ENCODE measurements around the gene NTRK1.

NTRK1 gene

GRCh38 chr1:156839426-156840109, 21.1 kb upstream of the NTRK1 start:
- DNase-seq: no peak

DNA sequence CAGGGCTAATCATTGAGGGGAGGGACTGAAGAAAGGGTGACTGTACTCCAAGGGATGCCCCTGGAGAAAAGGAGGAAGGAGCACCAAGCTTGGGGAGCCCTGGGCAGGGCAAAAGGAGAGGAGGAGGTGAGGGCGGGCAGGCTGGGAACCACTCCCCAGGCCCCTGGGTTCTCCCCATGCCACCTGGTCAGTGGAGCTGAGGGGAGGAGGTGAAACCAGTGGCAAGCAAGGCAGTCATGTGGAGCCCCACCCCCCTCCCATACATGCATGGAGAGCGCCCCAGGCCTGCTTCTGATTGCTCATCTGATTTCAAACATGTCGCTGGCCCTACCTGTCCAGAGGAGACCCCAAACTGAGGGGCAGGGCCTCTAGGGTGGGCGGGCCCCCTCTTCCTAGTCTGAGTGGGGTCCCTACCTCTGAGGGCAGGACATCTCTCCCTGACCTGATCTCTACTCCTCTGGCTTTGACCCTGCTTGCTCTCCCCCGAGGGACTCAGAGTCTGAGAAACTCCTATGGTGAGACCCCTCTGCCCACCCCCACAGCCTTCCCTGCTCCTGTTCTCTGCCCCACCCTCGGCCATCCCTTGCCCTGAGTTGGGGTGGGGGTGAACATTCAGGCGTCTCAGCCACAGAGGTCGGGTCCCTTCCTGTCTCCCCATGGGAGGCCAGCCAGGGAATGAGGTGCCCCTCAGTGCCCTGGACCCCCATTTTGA, 20.3 kb upstream of the NTRK1 start:
- DNase-seq: no peak

GRCh38 chr1:156840898-156841279, 19.8 kb upstream of the NTRK1 start:
- DNase-seq: no peak

DNA sequence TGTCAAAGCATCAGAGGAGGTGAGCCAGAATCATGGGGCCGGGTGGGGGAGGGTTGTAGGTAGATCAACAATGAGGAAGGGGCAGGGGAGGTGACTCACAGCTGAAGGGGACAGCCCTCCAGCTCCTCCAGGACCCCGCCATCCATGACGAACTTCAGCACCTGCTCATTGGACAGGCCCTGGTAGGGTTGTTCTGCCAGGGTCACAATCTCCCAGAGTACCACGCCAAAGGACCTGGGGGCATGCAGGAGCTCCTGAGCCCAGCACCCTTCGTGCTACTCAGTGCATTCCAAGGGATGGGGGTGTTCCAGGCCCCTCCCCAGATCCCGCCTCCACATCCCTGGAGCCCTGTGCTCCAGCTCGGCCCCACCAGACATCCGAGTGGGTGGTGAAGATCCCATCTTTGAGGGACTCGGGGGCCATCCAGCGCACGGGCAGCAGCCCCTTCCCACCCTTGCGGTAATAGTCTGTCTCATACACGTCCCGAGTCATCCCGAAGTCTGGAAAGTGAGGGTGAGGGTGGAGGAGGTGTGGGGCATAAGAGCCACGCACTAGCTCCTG, 19.3 kb upstream of the NTRK1 start:
- no peak for DNase-seq

- no peak for DNase-seq
These were observed 17.9 kb upstream of the NTRK1 start for GRCh38 chr1:156842618-156843300.

DNA sequence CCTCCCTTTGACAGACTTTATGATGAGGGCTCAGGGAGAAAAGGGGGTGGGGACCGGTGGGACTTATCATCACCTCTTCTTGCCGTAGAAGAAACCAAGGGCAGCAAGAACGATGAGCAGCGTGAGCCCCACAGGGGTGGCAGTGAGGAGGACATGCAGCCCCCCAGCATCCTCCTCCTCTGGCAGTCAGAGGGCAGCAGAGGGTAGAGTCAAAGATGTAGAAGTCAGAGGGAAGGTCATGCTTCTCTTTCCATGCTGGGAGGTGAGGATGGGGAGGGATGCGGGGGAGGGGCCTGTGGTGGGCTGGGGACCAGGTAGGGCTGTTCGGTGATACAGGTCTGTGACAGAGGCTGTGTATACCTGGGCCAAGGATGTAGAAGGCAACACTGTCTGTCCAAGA, 16.6 kb upstream of the NTRK1 start:
- no peak for DNase-seq

GRCh38 chr1:156844638-156845037, 16.0 kb upstream of the NTRK1 start:
- DNase-seq: no peak

DNA sequence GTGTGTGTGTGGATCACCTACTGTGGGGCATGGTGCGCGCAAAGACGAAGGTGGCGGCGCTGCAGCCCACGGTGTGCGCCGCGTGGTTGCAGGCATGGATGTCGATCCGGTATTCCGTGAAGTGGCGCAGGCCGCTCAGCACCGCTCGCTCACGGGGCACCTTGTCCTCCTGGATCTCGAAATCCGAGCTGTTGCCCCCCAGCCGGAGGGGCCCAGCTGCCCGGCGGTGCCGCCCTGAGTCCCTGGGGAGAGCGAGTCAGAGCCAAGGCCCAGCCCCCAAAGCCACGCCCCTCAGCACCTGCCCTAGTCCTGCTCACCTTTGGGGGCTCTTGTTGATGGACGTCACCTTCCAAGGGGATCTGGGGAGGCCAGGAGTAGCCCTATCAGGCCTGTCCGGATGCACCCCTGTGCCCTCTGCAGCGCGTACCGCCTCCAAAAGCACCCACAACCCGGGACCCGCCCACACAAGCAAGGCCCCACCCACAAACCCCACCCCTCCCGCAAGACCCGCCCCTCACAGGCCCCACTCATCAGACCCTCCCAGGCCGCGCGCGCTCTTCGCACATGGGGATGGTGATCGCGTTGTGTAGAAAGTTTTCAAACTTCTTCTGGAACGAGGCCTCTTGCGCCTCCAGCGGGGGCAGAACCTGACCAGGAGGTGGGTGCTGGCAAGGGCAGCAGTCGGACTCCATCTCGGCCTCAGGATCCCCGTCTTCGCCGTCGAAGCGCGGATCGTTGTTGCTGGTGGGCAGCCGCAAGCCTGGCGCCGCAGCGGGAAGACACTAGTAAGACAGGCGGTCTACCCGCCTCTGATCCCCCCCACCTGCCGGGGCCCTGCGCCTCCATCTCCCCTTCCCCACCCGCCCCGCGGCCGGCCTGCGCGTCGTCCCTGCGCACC, 15.4 kb upstream of the NTRK1 start:
- peak; percentile 76 for DNase-seq

DNA sequence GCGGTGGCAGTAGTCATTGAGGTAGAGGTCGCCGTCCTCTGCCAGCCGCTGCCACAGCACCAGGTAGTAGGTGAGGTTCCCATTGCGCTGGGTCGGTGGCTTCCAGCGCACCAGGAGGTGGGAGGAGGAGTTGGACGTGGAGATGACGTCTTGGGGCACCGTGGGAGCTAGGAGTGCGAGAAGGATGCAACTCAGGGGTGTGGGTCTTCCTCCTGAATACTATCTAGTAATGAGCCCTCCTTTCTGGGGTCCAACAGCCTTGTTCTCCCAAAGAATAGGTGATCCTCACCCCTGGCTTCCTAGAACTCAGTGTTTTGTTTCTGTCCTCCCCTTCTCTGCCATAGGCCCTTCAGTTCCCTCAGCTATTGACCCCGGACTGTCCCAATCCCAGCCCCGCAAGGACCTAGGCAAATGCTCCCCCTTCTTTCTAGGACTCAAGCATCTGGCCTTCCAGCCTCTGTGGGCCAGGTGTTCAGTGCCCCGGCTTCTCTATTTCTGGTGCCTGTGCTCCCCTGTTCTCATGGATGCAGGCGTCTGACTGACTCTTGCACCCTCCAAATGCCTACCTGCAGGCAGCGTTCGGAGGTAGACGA, 14.6 kb upstream of the NTRK1 start:
- DNase-seq: no peak

DNA sequence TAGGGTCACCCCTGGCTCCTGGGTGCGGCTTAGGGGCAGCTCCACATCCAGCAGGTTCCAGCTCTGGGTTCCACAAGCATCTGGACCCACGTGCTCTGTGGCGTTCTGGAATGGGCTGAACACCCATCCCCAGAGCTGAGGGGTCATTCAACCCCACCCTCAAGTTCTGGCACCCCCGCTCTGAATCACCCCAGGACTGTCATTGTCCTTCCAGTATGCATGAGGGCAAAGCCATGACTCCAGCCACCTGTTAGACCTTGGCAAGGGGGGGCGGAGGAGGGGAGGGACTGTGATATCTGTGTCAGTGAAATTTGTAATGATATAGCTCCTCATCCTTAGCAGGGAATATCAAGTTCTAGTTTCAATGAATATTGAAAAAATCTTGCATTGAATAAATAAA, 14.0 kb upstream of the NTRK1 start:
- no peak for DNase-seq

GRCh38 chr1:156847591-156848460, 12.8 kb upstream of the NTRK1 start:
- no peak for DNase-seq

GRCh38 chr1:156848461-156849150, 12.1 kb upstream of the NTRK1 start:
- DNase-seq: peak; percentile 83

- no peak for DNase-seq
These were observed 11.5 kb upstream of the NTRK1 start for GRCh38 chr1:156849151-156849496.

DNA sequence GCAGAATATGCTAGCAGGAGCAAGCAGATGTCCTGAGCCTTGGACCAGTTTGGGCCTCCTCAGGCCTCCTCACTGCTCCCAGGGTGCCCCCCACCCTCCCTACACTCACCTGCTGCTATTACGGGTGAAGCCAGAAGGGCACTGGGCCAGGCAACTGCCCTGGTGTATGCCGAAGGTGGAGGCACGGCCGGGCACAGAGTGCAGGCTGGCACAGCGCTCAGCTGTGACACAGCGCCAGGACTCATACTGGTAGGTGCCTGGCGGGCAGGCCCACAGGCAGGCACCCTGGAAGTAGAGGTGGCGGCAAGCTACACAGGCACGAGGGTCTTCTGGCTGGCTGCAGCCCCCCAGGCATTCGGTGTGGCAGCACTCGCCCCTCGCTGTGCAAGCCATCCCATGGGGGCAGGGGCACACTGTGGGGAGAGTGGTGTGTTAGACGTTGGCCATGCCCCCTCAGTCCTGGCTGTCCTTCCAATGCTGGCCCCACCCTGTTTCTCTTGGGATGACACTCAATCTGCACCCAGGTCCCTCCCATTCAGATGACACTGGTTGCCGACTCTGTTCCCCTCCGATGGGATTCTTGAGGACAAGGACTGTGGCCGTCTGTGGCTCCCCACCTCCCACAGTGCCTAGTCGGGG, 8.8 kb upstream of the NTRK1 start:
- no peak for DNase-seq

GRCh38 chr1:156852418-156852874, 8.2 kb upstream of the NTRK1 start:
- no peak for DNase-seq

DNA sequence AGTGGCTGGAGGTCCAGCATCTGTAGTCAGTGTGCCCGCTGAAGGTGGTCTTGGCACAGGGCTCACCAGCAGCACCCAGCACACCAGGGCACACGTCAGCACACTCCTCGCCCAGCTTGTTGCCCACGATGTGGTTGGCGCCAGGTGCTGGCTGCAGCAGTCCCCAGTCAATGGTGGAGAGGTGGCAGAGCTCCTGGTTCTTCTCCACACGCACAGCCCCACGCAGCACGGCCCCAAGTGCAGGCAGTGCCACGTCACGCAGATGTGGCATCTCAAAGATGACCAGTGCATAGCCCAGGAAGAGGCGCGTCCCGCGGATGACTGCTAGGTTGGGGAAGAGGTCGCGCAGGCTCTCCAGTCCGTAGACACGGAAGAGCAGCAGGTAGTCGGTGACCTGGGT, 6.9 kb upstream of the NTRK1 start:
- no peak for DNase-seq

- DNase-seq: no peak
These were observed 6.0 kb upstream of the NTRK1 start for GRCh38 chr1:156854634-156855033.

DNA sequence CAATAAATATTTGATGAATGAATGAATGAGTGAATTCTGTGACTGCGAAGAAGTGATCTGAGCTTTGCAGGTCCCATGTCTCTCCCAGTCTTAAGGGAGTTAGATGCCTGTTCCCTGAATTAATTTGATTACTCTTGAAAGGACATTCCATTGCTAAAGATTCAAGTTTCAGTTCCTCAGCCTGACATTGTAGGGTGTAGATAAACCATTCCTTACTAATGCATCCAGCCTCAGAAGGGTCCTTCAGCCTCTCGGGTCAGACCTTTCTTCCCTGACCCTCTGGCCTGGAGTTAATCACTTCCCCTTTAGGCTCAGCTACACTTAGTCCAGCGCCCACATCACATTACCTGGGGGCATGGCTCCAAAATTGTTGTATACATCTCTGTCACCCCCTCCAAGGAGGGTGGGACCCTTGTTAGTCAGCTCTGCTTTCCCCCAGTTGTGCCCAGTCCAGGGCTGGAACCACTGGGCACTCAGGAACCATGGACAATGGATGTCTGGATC, 4.3 kb upstream of the NTRK1 start:
- no peak for DNase-seq

- DNase-seq: no peak
These were observed 3.1 kb upstream of the NTRK1 start for GRCh38 chr1:156857532-156857931.

GRCh38 chr1:156858555-156858956, 2.1 kb upstream of the NTRK1 start:
- no peak for DNase-seq

Data from activated CD8-positive, alpha-beta memory T cell treated with anti-CD3 and anti-CD28 coated beads for 24 hours (primary cell).